Spleen (tissue), 11 donors: ENCODE data around the gene ZNF280D. TPM values are rescaled to one million over a fixed set of nuclear protein-coding genes. Genes with fewer than 3 reads are reported as not detected.

ENCODE experiments used
- DNase-seq: peaks from one replicate; pipeline ENCODE4 v3.0.0-alpha.2; 2020
- H3K27ac ChIP-seq, 8 donors: fragments of 200-600 bp; sonication (generic) in 7 of 8; 1 replicate in 4 of 8; 2 replicates in 4 of 8; pipeline versions ENCODE4 v1.5.0 to v1.8.0; 2016 to 2021; ENCODE audit warnings: inconsistent platforms in 4 of 8, mild to moderate bottlenecking in 4 of 8, moderate library complexity in 1 of 8
- H3K27me3 ChIP-seq, 7 donors: fragments of 200-600 bp; sonication (generic) in 6 of 7; replicated peaks in 1 of 7; 1 replicate in 4 of 7; 2 replicates in 3 of 7; pipeline versions ENCODE4 v1.5.0 to v1.8.0; 2016 to 2021; ENCODE audit warnings: inconsistent platforms in 3 of 7, mild to moderate bottlenecking in 1 of 7
- H3K36me3 ChIP-seq, 6 donors: fragments of 200-600 bp; sonication (generic) in 5 of 6; 1 replicate in 4 of 6; 2 replicates in 2 of 6; pipeline versions ENCODE4 v1.5.0 to v1.8.0; 2016 to 2021; ENCODE audit warnings: inconsistent platforms in 2 of 6
- H3K4me1 ChIP-seq, 6 donors: fragments of 200-600 bp; sonication (generic) in 5 of 6; 1 replicate in 3 of 6; 2 replicates in 3 of 6; pipeline versions ENCODE4 v1.5.0 to v1.8.0; 2016 to 2021; ENCODE audit warnings: inconsistent platforms in 3 of 6
- H3K4me3 ChIP-seq, 8 donors: fragments of 200-600 bp; sonication (generic) in 7 of 8; 1 replicate in 4 of 8; 2 replicates in 4 of 8; pipeline versions ENCODE4 v1.5.0 to v1.8.0; 2016 to 2021; ENCODE audit warnings: inconsistent platforms in 4 of 8, mild to moderate bottlenecking in 4 of 8, moderate library complexity in 2 of 8
- H3K9me3 ChIP-seq, 8 donors: fragments of 200-600 bp; sonication (generic) in 7 of 8; 1 replicate in 4 of 8; 2 replicates in 4 of 8; pipeline versions ENCODE4 v1.5.0 to v1.8.0; 2016 to 2021; ENCODE audit warnings: inconsistent platforms in 4 of 8
- CTCF ChIP-seq, 11 experiments: fragments of 200-600 bp in 7 of 11; fragments of 450-650 bp in 4 of 11; sonication (generic) in 4 of 11; IDR thresholded peaks in 8 of 11; conservative IDR thresholded peaks in 3 of 11; 1 replicate in 7 of 11; 2 replicates in 4 of 11; pipeline versions ENCODE4 v1.4.0 to v1.8.0; 2016 to 2021; ENCODE audit warnings: antibody characterized with exemption in 11 of 11, inconsistent platforms in 4 of 11, mild to moderate bottlenecking in 1 of 11
- POLR2A ChIP-seq, 3 donors: fragments of 450-650 bp; IDR thresholded peaks; one replicate each; pipeline ENCODE4 v1.5.1; 2017; ENCODE audit warnings: antibody characterized with exemption in 3 of 3, mild to moderate bottlenecking in 1 of 3
- POLR2AphosphoS5 ChIP-seq, 3 donors: sonication (generic); formaldehyde crosslinking; IDR thresholded peaks; one replicate each; pipeline ENCODE4 v1.5.1; 2017; ENCODE audit warnings: antibody characterized with exemption in 3 of 3
- WGBS, 5 donors: extraction: QIAGEN DNeasy Blood & Tissue Kit in 3 of 5; methylation state at CpG; one replicate each; pipeline versions ENCODE4 v1.1.5 to v1.1.7; 2013 to 2018; 5-methylcytosine and 5-hydroxymethylcytosine counted together
- intact Hi-C: fragments of 100-400 bp; cut with DNase I; formaldehyde crosslinking; loops from one replicate; pipeline ENCODE4 v1.15.0; 2023; ENCODE audit warnings: low total_unique reads
- polyA plus RNA-seq, 3 donors: library from polyadenylated mRNA; stranded (reverse); fragments of 200-250 nt; gene quantifications; one replicate each; pipeline ENCODE4 v1.2.1, GENCODE V29; 2013
- total RNA-seq, 7 donors: library from RNA; depleted of rRNA in 3 of 7; stranded (reverse); fragments of >200 nt in 3 of 7; fragmentation: NEBNext Ultra II Directional in 4 of 7; extraction: Animal tissue kit (Norgen Biotek cat#: 25700) in 4 of 7; gene quantifications; one replicate each; pipeline versions ENCODE4 v1.1.0 to v1.2.1, GENCODE V29; 2016 to 2021
- donor health status: healthy with polysubstance abuse.
- donor health status: DM: no; HTN: no; CAD: no; lungs with moderate emphysema.
- donor health status: DM: no; HTN: no; CAD: no.
- donor health status: Bipolar disorder and iron deficiency.
- donor health status: healthy.
- donor health status: DM: no; HTN: no; CAD: no.
- donor health status: DM: yes; HTN: yes; CAD: no.

ZNF280D gene
- total and polyA plus RNA-seq, 10 donors, result 15.5 to 71.3 (median 44.4) TPM

- no peak overlapping the region for H3K27ac ChIP-seq
- WGBS, 5 donors, result 61 to 80% (median 71%) methylated on average over 1 of the region's 1 CpG
- no peaks in the 10 kb centered on the region for H3K27me3 ChIP-seq
- H3K36me3 ChIP-seq, result no peaks in the 10 kb centered on the region
- TF ChIP-seq POLR2AphosphoS5 (IDR thresholded peaks at IDR 0.05) (no peak), POLR2A (IDR thresholded peaks at IDR 0.05) (no peak), CTCF (IDR thresholded peaks at IDR 0.05 in 8 of 11, conservative IDR thresholded peaks at IDR 0.05 in 3 of 11) (no peak)
- H3K4me1 ChIP-seq, result peaks cover 0 to 24% (median 14%) of the 10 kb centered on the region in 6 donors
- DNase-seq, result no peak
- H3K9me3 ChIP-seq, result peaks cover 2 to 25% (median 17%) of the 10 kb centered on the region in 8 donors
- intact Hi-C loops, result no loop called here
- H3K4me3 ChIP-seq, result no peak overlapping the region
These were observed 125.0 kb downstream of the ZNF280D start for GRCh38 chr15:56608140-56608778.

- Histone ChIP-seq H3K36me3 (no peaks in the 10 kb centered on the region), H3K27ac (no peak overlapping the region), H3K9me3 (peaks cover 10 to 53% (median 41%) of the 10 kb centered on the region in 8 donors), H3K4me3 (no peak overlapping the region), H3K27me3 (no peaks in the 10 kb centered on the region), H3K4me1 (peaks cover 0 to 2% (median 0%) of the 10 kb centered on the region in 6 donors)
- TF ChIP-seq POLR2AphosphoS5 (IDR thresholded peaks at IDR 0.05) (no peak), POLR2A (IDR thresholded peaks at IDR 0.05) (no peak), CTCF (IDR thresholded peaks at IDR 0.05 in 8 of 11, conservative IDR thresholded peaks at IDR 0.05 in 3 of 11) (no peak)
- 66 to 97% (median 73%) methylated on average over 2 of the region's 2 CpGs for WGBS, 5 donors
- no peak for DNase-seq
- intact Hi-C loops, result no loop called here
These were observed 131.1 kb downstream of the ZNF280D start for GRCh38 chr15:56602253-56602652.

- no peaks in the 10 kb centered on the region for H3K4me1 ChIP-seq
- no peaks in the 10 kb centered on the region for H3K36me3 ChIP-seq
- H3K27me3 ChIP-seq, result no peaks in the 10 kb centered on the region
- WGBS, 5 donors, result 96 to 100% (median 98%) methylated on average over 1 of the region's 1 CpG
- DNase-seq, result no peak
- no peak overlapping the region for H3K4me3 ChIP-seq
- peaks cover 10 to 49% (median 40%) of the 10 kb centered on the region in 8 donors for H3K9me3 ChIP-seq
- no peak overlapping the region for H3K27ac ChIP-seq
- no peak for TF ChIP-seq POLR2A (IDR thresholded peaks at IDR 0.05)
- no peak for TF ChIP-seq POLR2AphosphoS5 (IDR thresholded peaks at IDR 0.05)
- intact Hi-C loops, result no loop called here
These were observed 132.9 kb downstream of the ZNF280D start for GRCh38 chr15:56600380-56600779.

- no peak overlapping the region for H3K4me3 ChIP-seq
- no peak overlapping the region for H3K27ac ChIP-seq
- no peaks in the 10 kb centered on the region for H3K27me3 ChIP-seq
- H3K4me1 ChIP-seq, result no peaks in the 10 kb centered on the region
- H3K36me3 ChIP-seq, result no peaks in the 10 kb centered on the region
- no peak for DNase-seq
- peaks cover 10 to 35% (median 29%) of the 10 kb centered on the region in 8 donors for H3K9me3 ChIP-seq
- TF ChIP-seq POLR2A (IDR thresholded peaks at IDR 0.05), result no peak
- TF ChIP-seq CTCF (IDR thresholded peaks at IDR 0.05 in 8 of 11, conservative IDR thresholded peaks at IDR 0.05 in 3 of 11), result no peak
- no peak for TF ChIP-seq POLR2AphosphoS5 (IDR thresholded peaks at IDR 0.05)
- intact Hi-C loops, result no loop called here
- WGBS, 5 donors, result 89 to 96% (median 93%) methylated on average over 5 of the region's 5 CpGs
These were observed 134.3 kb downstream of the ZNF280D start for GRCh38 chr15:56598991-56599390.
